HL-60 (cell line): ENCODE measurements around the gene HPCAL1.
A peak's percentile ranks its signal among the peaks of the same experiment; 100 is the strongest.

Experiments
- DNase-seq, 2 experiments: peaks; one replicate each; pipeline ENCODE4 v3.0.0-alpha.2; 2010 to 2020; ENCODE audit warnings: low read depth in 1 of 2, low spot score in 1 of 2
- H3K27ac ChIP-seq: fragments of 250-450 bp; sonication (Bioruptor Pico); replicated peaks from 2 replicates; pipeline ENCODE4 v1.5.1; 2020; ENCODE audit warnings: mild to moderate bottlenecking, moderate library complexity
- H3K27me3 ChIP-seq: fragments of 250-450 bp; sonication (Bioruptor Pico); 2 replicates; pipeline ENCODE4 v1.5.1; 2021; ENCODE audit warnings: mild to moderate bottlenecking, moderate library complexity; ENCODE audit not compliant: insufficient read depth, poor library complexity, severe bottlenecking
- H3K4me3 ChIP-seq: replicated peaks from 2 replicates; pipeline ENCODE4 v1.5.1; 2011; ENCODE audit warnings: mild to moderate bottlenecking, control low read depth, low read length; ENCODE audit not compliant: insufficient read depth
- CTCF ChIP-seq: IDR thresholded peaks from one replicate; pipeline ENCODE4 v1.5.1; 2011; ENCODE audit warnings: low read length, control low read depth, inconsistent platforms; ENCODE audit not compliant: insufficient read depth
- GABPA ChIP-seq: IDR thresholded peaks from 2 replicates; pipeline ENCODE4 v1.6.1; 2012; ENCODE audit warnings: low read depth
- POLR2AphosphoS5 ChIP-seq: IDR thresholded peaks from 2 replicates; pipeline ENCODE4 v1.6.1; 2012; ENCODE audit warnings: low read depth
- REST ChIP-seq: IDR thresholded peaks from 2 replicates; pipeline ENCODE4 v1.6.1; 2012; ENCODE audit warnings: low read depth; ENCODE audit not compliant: insufficient replicate concordance
- SPI1 ChIP-seq: IDR thresholded peaks from 2 replicates; pipeline ENCODE4 v1.6.1; 2012; ENCODE audit warnings: low read depth, mild to moderate bottlenecking, borderline replicate concordance

HPCAL1 gene

GRCh38 chr2:10278029-10278762, 24.5 kb upstream of the HPCAL1 start:
- Histone ChIP-seq H3K4me3 (no peak overlapping the region), H3K27me3 (no peaks in the 10 kb centered on the region), H3K27ac (peak overlapping the region; percentile 68)
- TF ChIP-seq REST (no peak), POLR2AphosphoS5 (peak; percentile 61; the same call in 1 of the 2 replicates), SPI1 (peak; percentile 79), GABPA (peak; percentile 35; the same call in 1 of the 2 replicates)
- DNase-seq: peak; percentile 88 to 93

GRCh38 chr2:10278763-10279471, 23.8 kb upstream of the HPCAL1 start:
- H3K27me3 ChIP-seq: no peaks in the 10 kb centered on the region
- TF ChIP-seq GABPA: no peak
- TF ChIP-seq REST: peak; percentile 28
- TF ChIP-seq CTCF: no peak
- peak overlapping the region; percentile 68 for H3K27ac ChIP-seq
- DNase-seq: no peak
- no peak overlapping the region for H3K4me3 ChIP-seq

DNA sequence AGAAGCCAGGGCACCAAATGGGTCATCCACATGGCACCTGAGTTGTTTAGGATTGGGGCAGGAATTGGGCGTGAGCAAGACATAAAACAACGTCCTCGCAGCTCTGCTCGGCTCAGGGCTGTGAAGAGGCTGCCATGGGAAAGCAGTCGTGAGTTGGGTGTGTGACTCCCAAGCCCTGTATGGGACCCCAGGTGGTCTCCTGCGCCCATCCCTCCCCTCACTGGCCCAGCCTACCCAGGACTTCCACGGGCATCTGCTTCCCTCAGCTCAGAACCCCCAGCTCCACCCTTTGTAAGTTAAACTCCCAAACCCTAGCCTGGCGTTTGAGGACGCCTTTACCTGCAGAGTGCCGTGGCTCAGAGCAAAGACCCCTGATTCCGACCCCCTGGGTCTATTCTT, 23.2 kb upstream of the HPCAL1 start:
- Histone ChIP-seq H3K4me3 (no peak overlapping the region), H3K27ac (no peak overlapping the region), H3K27me3 (no peaks in the 10 kb centered on the region)
- no peak for DNase-seq
- TF ChIP-seq GABPA (no peak), POLR2AphosphoS5 (no peak), SPI1 (no peak), REST (no peak), CTCF (no peak)
